Caco-2 (cell line): ENCODE data around the gene PPAT. TPM values are rescaled to one million over a fixed set of nuclear protein-coding genes. Genes with fewer than 3 reads are reported as not detected.

Source experiments
- BruUV-seq: library from RNA; stranded (reverse); fragments of 400-500 nt; replicated peaks from 2 replicates; lab custom pipeline; 2021; lab: Mats Ljungman, UMichigan
- CTCF ChIA-PET: fragments of 300-600 bp; sonication (Branson Sonifier 250); formaldehyde crosslinking; loops from one replicate; lab custom pipeline; 2022; ENCODE audit warnings: antibody characterized with exemption; lab: Charles Lee
- POLR2A ChIA-PET: fragments of 300-600 bp; sonication (Branson Sonifier 250); formaldehyde crosslinking; loops from one replicate; lab custom pipeline; 2022; ENCODE audit warnings: antibody characterized with exemption; lab: Charles Lee
- DNase-seq, 2 experiments: peaks; one replicate each; pipeline versions ENCODE4 v3.0.0 to v3.0.0-alpha.2; 2020 to 2022
- H3K27me3 ChIP-seq: replicated peaks from 2 replicates; pipeline ENCODE4 v1.6.0; 2011; ENCODE audit warnings: low read length; ENCODE audit not compliant: control insufficient read depth, insufficient read depth
- H3K36me3 ChIP-seq: 2 replicates; pipeline ENCODE4 v1.5.1; 2011; ENCODE audit warnings: low read length; ENCODE audit not compliant: control insufficient read depth, insufficient read depth
- H3K4me1 ChIP-seq: fragments of 250-450 bp; sonication (Bioruptor Pico); 2 replicates; pipeline ENCODE4 v1.5.1; 2020; ENCODE audit warnings: mild to moderate bottlenecking
- H3K4me3 ChIP-seq: 2 replicates; pipeline ENCODE4 v1.5.1; 2011; ENCODE audit warnings: low read depth, mild to moderate bottlenecking, control low read depth, low read length
- H3K9me3 ChIP-seq: fragments of 250-450 bp; sonication (Bioruptor Pico); 2 replicates; pipeline ENCODE4 v1.5.1; 2020; ENCODE audit warnings: mild to moderate bottlenecking, moderate library complexity
- H3K27ac Mint-ChIP-seq: one replicate; pipeline ENCODE4 v1.8.0; 2022; ENCODE audit warnings: mixed read lengths; ENCODE audit not compliant: unreplicated experiment
- H3K27me3 Mint-ChIP-seq: one replicate; pipeline ENCODE4 v1.8.0; 2022; ENCODE audit warnings: mixed read lengths; ENCODE audit not compliant: insufficient read depth, unreplicated experiment
- H3K36me3 Mint-ChIP-seq: one replicate; pipeline ENCODE4 v1.8.0; 2022; ENCODE audit warnings: mild to moderate bottlenecking, mixed read lengths; ENCODE audit not compliant: insufficient read depth, unreplicated experiment
- H3K4me1 Mint-ChIP-seq: one replicate; pipeline ENCODE4 v1.8.0; 2022; ENCODE audit warnings: low read depth, mixed read lengths; ENCODE audit not compliant: unreplicated experiment
- H3K4me3 Mint-ChIP-seq: one replicate; pipeline ENCODE4 v1.8.0; 2022; ENCODE audit warnings: mild to moderate bottlenecking, moderate library complexity, mixed read lengths; ENCODE audit not compliant: unreplicated experiment
- H3K9me3 Mint-ChIP-seq: one replicate; pipeline ENCODE4 v1.8.0; 2022; ENCODE audit warnings: mixed read lengths; ENCODE audit not compliant: unreplicated experiment
- intact Hi-C: fragments of 100-400 bp; cut with micrococcal nuclease; formaldehyde crosslinking; loops from one replicate; pipeline ENCODE4 v1.10.0; 2022; ENCODE audit not compliant: unreplicated experiment
- total RNA-seq: library from RNA; stranded (reverse); gene quantifications from 2 replicates; pipeline ENCODE4 v1.2.3, GENCODE V29; 2022
- TF ChIP-seq, protein P1 (sequence below), 2 experiments: fragments of 200-600 bp in 1 of 2; IDR thresholded peaks; 1 replicate in 1 of 2; 2 replicates in 1 of 2; pipeline versions ENCODE4 v1.5.1 to v1.8.0; 2011 to 2022; ENCODE audit warnings: antibody characterized with exemption in 1 of 2, control low read depth in 1 of 2, inconsistent platforms in 1 of 2, low read depth in 1 of 2, low read length in 1 of 2, mild to moderate bottlenecking in 1 of 2, moderate library complexity in 1 of 2; ENCODE audit not compliant: insufficient read depth in 1 of 2, severe bottlenecking in 1 of 2, unreplicated experiment in 1 of 2

The PPAT gene
- total RNA-seq, 1 experiment from 2014 or later = 60.7 TPM

GRCh38 chr4:56360071-56360470 lies 75.3 kb downstream of the PPAT start:
- H3K9me3 ChIP-seq = no peaks in the 10 kb centered on the region
- POLR2A ChIA-PET = no interaction called here
- no peak for DNase-seq
- no peaks in the 10 kb centered on the region for H3K27me3 Mint-ChIP-seq
- no peaks in the 10 kb centered on the region for H3K27me3 ChIP-seq
- H3K9me3 Mint-ChIP-seq = peaks cover 10% of the 10 kb centered on the region
- no peaks in the 10 kb centered on the region for H3K36me3 Mint-ChIP-seq
- H3K36me3 ChIP-seq = no peaks in the 10 kb centered on the region
- H3K4me3 Mint-ChIP-seq = no peak overlapping the region
- H3K27ac Mint-ChIP-seq = no peak overlapping the region
- no TSS peak for BruUV-seq
- H3K4me3 ChIP-seq = no peak overlapping the region
- CTCF ChIA-PET = no interaction called here
- no peaks in the 10 kb centered on the region for H3K4me1 ChIP-seq
- no peaks in the 10 kb centered on the region for H3K4me1 Mint-ChIP-seq
- TF ChIP-seq, protein P1, sequence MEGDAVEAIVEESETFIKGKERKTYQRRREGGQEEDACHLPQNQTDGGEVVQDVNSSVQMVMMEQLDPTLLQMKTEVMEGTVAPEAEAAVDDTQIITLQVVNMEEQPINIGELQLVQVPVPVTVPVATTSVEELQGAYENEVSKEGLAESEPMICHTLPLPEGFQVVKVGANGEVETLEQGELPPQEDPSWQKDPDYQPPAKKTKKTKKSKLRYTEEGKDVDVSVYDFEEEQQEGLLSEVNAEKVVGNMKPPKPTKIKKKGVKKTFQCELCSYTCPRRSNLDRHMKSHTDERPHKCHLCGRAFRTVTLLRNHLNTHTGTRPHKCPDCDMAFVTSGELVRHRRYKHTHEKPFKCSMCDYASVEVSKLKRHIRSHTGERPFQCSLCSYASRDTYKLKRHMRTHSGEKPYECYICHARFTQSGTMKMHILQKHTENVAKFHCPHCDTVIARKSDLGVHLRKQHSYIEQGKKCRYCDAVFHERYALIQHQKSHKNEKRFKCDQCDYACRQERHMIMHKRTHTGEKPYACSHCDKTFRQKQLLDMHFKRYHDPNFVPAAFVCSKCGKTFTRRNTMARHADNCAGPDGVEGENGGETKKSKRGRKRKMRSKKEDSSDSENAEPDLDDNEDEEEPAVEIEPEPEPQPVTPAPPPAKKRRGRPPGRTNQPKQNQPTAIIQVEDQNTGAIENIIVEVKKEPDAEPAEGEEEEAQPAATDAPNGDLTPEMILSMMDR (IDR thresholded peaks at IDR 0.05; ENCODE audit: insufficient read depth in 1 of 2, low read depth in 1 of 2, low read length in 1 of 2, severe bottlenecking in 1 of 2, unreplicated experiment in 1 of 2) = no peak
- intact Hi-C loops = no loop called here

GRCh38 chr4:56356650-56357049 lies 78.8 kb downstream of the PPAT start:
- no peaks in the 10 kb centered on the region for H3K27me3 ChIP-seq
- no TSS peak for BruUV-seq
- no peaks in the 10 kb centered on the region for H3K4me1 Mint-ChIP-seq
- H3K36me3 Mint-ChIP-seq = no peaks in the 10 kb centered on the region
- H3K9me3 ChIP-seq = no peaks in the 10 kb centered on the region
- no peaks in the 10 kb centered on the region for H3K9me3 Mint-ChIP-seq
- TF ChIP-seq, protein P1 (IDR thresholded peaks at IDR 0.05; ENCODE audit: insufficient read depth in 1 of 2, low read depth in 1 of 2, low read length in 1 of 2, severe bottlenecking in 1 of 2, unreplicated experiment in 1 of 2) = no peak
- DNase-seq = no peak
- CTCF ChIA-PET = no interaction called here
- H3K27me3 Mint-ChIP-seq = no peaks in the 10 kb centered on the region
- H3K4me3 Mint-ChIP-seq = no peak overlapping the region
- intact Hi-C loops = no loop called here
- H3K4me1 ChIP-seq = no peaks in the 10 kb centered on the region
- H3K4me3 ChIP-seq = no peak overlapping the region
- H3K27ac Mint-ChIP-seq = no peak overlapping the region
- H3K36me3 ChIP-seq = no peaks in the 10 kb centered on the region
- POLR2A ChIA-PET = no interaction called here

DNA sequence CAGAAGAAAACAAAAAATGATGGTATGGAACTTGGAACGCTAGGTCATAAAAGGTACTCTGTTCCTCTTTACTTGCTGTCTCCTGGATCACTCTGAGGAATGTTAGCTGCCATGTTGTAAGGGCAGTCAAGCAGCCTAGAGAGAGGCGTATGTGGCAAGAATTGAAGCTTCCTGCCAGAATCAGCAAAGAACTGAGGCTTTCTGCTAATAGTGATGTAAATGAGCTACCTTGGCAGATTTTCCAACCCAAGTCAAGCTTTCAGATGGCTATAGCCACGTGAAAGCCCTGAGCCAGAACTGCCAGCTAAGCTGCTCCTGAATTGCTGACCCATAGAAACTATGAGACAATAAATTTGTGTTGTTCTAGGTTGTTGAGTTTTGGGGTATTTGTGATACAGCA lies 86.8 kb downstream of the PPAT start:
- BruUV-seq = no TSS peak
- peaks cover 4% of the 10 kb centered on the region for H3K36me3 Mint-ChIP-seq
- Histone ChIP-seq H3K4me3 (no peak overlapping the region), H3K9me3 (no peaks in the 10 kb centered on the region), H3K36me3 (no peaks in the 10 kb centered on the region), H3K4me1 (no peaks in the 10 kb centered on the region), H3K27me3 (no peaks in the 10 kb centered on the region)
- TF ChIP-seq, protein P1 (IDR thresholded peaks at IDR 0.05; ENCODE audit: insufficient read depth in 1 of 2, low read depth in 1 of 2, low read length in 1 of 2, severe bottlenecking in 1 of 2, unreplicated experiment in 1 of 2) = no peak
- no peaks in the 10 kb centered on the region for H3K27me3 Mint-ChIP-seq
- no peaks in the 10 kb centered on the region for H3K4me1 Mint-ChIP-seq
- H3K4me3 Mint-ChIP-seq = no peak overlapping the region
- CTCF ChIA-PET = no interaction called here
- H3K9me3 Mint-ChIP-seq = no peaks in the 10 kb centered on the region
- DNase-seq = no peak
- intact Hi-C loops = no loop called here
- POLR2A ChIA-PET = no interaction called here
- no peak overlapping the region for H3K27ac Mint-ChIP-seq
